CD4-positive, alpha-beta T cell treated with Interleukin-2 at 100 ng/mL for 4 hours (primary cell): Measurements from ENCODE around the gene XKR8.
A peak's percentile ranks its signal among the peaks of the same experiment; 100 is the strongest.
"Not testable (repeated sequence)": the region's sequence is repeated elsewhere in the genome, so short reads cannot be mapped to it uniquely, and the experiment has no call there.

ENCODE experiments used
- DNase-seq: peaks from one replicate; pipeline ENCODE4 v3.0.0-alpha.2; 2020; ENCODE audit warnings: low spot score

XKR8 gene

DNA sequence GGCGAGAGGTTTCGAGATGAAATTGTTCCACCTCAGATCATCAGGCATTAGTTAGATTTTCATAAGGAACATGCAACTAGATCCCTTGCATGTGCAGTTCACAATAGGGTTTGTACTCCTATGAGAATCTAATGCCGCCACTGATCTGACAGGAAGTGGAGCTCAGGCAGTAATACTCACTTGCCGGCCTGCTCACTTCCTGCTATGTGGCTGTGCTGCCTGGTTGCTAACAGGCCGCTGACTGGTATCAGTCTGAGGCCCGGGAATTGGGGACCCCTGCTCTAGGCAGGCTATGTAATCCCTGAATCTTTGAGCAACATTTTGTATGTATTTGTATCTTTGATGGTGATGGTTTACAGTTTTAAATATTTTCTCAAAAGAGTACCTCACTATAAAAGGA is 32.5 kb downstream of the XKR8 start:
- peak; percentile 63 for DNase-seq

GRCh38 chr1:27993241-27993640 is 33.5 kb downstream of the XKR8 start:
- peak; percentile 21 for DNase-seq

DNA sequence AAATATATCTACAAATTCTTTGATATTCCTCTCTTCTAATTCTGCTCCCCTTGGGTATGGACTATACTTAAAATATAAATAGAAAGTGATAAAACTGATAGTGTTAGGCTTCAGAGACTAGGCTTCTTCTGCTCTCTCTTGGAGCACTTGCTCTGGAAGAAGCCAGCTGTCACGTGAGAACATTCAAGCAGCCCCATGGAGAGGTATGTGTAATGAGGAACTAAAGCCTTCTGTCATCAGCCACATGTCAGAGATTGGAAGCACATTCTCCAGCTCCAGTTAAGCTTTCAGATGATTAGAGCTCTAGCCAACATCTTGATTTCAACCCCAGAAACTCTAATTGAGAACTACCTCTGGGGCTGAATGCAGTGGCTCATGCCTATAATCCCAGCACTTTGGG is 34.3 kb downstream of the XKR8 start:
- DNase-seq: no peak

GRCh38 chr1:27994526-27994925 is 34.8 kb downstream of the XKR8 start:
- not testable (repeated sequence) for DNase-seq

- DNase-seq: no peak
Measured at GRCh38 chr1:27999055-27999454, 39.3 kb downstream of the XKR8 start.

DNA sequence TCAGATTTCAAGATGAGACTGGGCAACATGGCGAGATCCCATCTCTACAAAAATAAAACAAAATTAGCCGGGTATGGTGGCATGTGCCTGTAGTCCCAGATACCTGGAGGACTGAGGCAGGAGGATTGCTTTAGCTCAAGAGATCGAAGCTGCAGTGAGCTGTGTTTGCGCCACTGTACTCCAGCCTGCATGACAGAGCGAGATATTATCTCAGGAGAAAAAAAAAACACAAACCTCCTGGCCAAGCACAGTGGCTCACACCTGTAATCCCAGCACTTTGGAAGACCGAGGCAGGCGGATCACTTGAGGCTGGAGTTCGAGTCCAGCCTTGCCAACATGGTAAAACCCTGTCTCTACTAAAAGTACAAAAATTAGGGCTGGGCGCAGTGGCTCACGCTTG is 42.8 kb downstream of the XKR8 start:
- DNase-seq: no peak

- not testable (repeated sequence) for DNase-seq
Measured at GRCh38 chr1:28003117-28003516, 43.3 kb downstream of the XKR8 start.

DNA sequence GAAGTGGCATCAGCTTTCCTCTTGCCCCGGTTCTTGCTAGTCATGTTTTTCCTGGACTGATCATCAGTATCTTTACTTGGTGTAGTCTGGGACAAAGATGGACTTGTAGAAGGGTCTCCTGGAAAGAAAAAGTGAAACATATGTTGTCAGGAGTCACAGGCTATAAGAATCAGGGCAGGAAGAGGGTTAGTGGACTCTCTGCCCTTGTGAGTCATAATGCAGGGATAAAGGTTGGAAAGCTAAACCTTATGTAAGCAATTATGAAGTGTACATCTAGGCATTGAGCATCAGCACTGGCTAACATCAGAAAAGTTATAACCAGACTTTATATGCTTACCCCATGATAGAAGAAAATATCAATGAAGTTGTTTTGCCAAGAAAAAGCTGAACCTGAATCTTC is 51.2 kb downstream of the XKR8 start:
- no peak for DNase-seq
